CD4-positive, CD25-positive, alpha-beta regulatory T cell (primary cell): ENCODE results near the gene RUNDC3A. TPM values are rescaled to one million over a fixed set of nuclear protein-coding genes. Genes with fewer than 3 reads are reported as not detected.

Experiments used
- ATAC-seq, 2 donors: fragments of 150-1000 bp; cut with Tn5 transposase; one replicate each; pipeline ENCODE4 v1.10.0; 2021; ENCODE audit warnings: low read depth in 2 of 2, moderate number of reproducible peaks in 2 of 2, moderate library complexity in 1 of 2
- DNase-seq, 3 donors: peaks; one replicate each; pipeline versions ENCODE4 v3.0.0 to v3.0.0-alpha.2; 2012 to 2022; ENCODE audit warnings: mixed read lengths in 1 of 3
- H3K27ac ChIP-seq: one replicate; pipeline ENCODE4 v1.7.0; 2013; ENCODE audit warnings: mild to moderate bottlenecking, low read length; ENCODE audit not compliant: insufficient read depth, poor library complexity, severe bottlenecking
- H3K27me3 ChIP-seq: one replicate; pipeline ENCODE4 v1.7.0; 2013; ENCODE audit warnings: low read length; ENCODE audit not compliant: control insufficient read depth, insufficient read depth
- H3K36me3 ChIP-seq: one replicate; pipeline ENCODE4 v1.7.0; 2013; ENCODE audit warnings: mild to moderate bottlenecking, low read length, moderate library complexity; ENCODE audit not compliant: control insufficient read depth, insufficient read depth
- H3K4me1 ChIP-seq: 2 replicates; pipeline ENCODE4 v1.7.0; 2013; ENCODE audit warnings: mild to moderate bottlenecking, low read length; ENCODE audit not compliant: insufficient read depth, control insufficient read depth, poor library complexity, severe bottlenecking
- H3K4me3 ChIP-seq: one replicate; pipeline ENCODE4 v1.7.0; 2013; ENCODE audit warnings: low read depth, mild to moderate bottlenecking, low read length, moderate library complexity
- H3K9me3 ChIP-seq, 2 experiments: 1 replicate in 1 of 2; 2 replicates in 1 of 2; pipeline ENCODE4 v1.7.0; 2013; ENCODE audit warnings: low read length in 2 of 2, mild to moderate bottlenecking in 1 of 2, moderate library complexity in 1 of 2; ENCODE audit not compliant: control insufficient read depth in 2 of 2
- H3K27ac Mint-ChIP-seq, 3 donors: one replicate each; pipeline ENCODE4 v1.8.0; 2020 to 2022; ENCODE audit warnings: mild to moderate bottlenecking in 3 of 3, mixed read lengths in 3 of 3, moderate library complexity in 2 of 3
- H3K27me3 Mint-ChIP-seq: one replicate; pipeline ENCODE4 v1.8.0; 2022; ENCODE audit warnings: mild to moderate bottlenecking, mixed read lengths
- H3K36me3 Mint-ChIP-seq: one replicate; pipeline ENCODE4 v1.8.0; 2020; ENCODE audit warnings: mixed read lengths
- H3K4me1 Mint-ChIP-seq, 4 donors: one replicate each; pipeline ENCODE4 v1.8.0; 2020 to 2022; ENCODE audit warnings: mixed read lengths in 4 of 4, mild to moderate bottlenecking in 1 of 4
- H3K4me3 Mint-ChIP-seq, 4 donors: one replicate each; pipeline ENCODE4 v1.8.0; 2020 to 2022; ENCODE audit warnings: mild to moderate bottlenecking in 4 of 4, mixed read lengths in 4 of 4, moderate library complexity in 3 of 4
- H3K9me3 Mint-ChIP-seq, 7 donors: one replicate each; pipeline ENCODE4 v1.8.0; 2020 to 2022; ENCODE audit warnings: mixed read lengths in 7 of 7, mild to moderate bottlenecking in 3 of 7, moderate library complexity in 2 of 7
- polyA plus RNA-seq, 4 donors: library from polyadenylated mRNA; unstranded; fragments of 300-500 nt; fragmentation: Illumina TruSeq; gene quantifications; one replicate each; pipeline ENCODE4 v1.2.3, GENCODE V29; 2021
- total RNA-seq: library from RNA; stranded (reverse); gene quantifications from one replicate; pipeline ENCODE4 v1.2.3, GENCODE V29; 2022

The RUNDC3A gene
- total and polyA plus RNA-seq, 5 donors from 2014 or later: 0.27 to 0.96 TPM; not detected in 3

DNA sequence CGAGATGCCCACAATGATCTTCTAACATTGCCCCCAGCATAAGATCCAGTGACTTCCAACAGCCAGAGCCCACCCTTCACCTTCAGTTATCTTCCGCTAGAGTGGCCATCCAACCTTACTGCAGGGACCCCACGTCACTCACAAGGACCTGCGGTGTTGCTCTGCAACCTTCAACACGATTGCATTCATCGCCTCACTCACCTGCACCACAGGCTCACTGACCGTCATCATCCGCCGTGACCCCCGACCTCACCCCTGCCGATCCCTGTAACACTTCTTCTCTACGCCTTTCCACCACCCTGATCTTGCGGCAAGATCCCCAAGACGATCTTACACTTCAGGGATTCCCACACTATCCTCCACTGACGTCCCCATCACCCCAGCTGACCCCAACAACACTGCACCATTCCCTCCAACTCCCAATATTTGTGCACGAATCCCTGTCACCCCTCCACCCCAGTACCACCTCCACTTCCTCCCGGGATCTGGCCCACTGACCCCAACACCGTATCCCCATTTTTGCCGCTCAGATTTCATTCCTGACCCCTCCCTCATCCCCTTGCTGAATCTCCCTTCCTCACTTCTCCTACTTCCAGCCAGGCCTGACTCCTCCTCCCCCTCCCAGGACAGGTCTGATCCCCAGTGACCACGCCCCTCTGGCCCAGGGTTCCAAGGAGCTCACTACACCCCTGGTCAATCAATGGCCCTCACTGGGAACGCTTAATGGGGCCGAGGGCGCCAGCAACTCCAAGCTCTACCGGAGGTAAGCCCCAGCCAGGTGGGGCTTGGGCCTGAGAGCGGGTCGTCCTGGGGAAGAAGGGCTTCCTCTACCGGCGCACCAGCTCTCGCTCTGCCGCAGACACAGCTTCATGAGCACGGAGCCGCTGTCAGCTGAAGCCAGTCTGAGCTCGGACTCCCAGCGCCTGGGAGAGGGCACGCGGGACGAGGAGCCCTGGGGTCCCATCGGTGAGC lies 7.6 kb downstream of the RUNDC3A start:
- H3K36me3 ChIP-seq: peaks cover 13% of the 10 kb centered on the region
- Mint-ChIP-seq H3K4me3 (peak overlapping the region; percentile 64 to 81 (median 78)), H3K9me3 (peaks cover 0 to 11% (median 0%) of the 10 kb centered on the region in 7 donors), H3K27me3 (peaks cover 31% of the 10 kb centered on the region), H3K27ac (peak overlapping the region in 1 of 3 donors; percentile 52), H3K36me3 (peaks cover 4% of the 10 kb centered on the region), H3K4me1 (peaks cover 0 to 20% (median 9%) of the 10 kb centered on the region in 4 donors)
- peaks cover 10% of the 10 kb centered on the region for H3K27me3 ChIP-seq
- no peak for DNase-seq
- peaks cover 12% of the 10 kb centered on the region for H3K4me1 ChIP-seq
- no peak overlapping the region for H3K27ac ChIP-seq
- no peaks in the 10 kb centered on the region for H3K9me3 ChIP-seq
- H3K4me3 ChIP-seq: no peak overlapping the region
- ATAC-seq: no peak

DNA sequence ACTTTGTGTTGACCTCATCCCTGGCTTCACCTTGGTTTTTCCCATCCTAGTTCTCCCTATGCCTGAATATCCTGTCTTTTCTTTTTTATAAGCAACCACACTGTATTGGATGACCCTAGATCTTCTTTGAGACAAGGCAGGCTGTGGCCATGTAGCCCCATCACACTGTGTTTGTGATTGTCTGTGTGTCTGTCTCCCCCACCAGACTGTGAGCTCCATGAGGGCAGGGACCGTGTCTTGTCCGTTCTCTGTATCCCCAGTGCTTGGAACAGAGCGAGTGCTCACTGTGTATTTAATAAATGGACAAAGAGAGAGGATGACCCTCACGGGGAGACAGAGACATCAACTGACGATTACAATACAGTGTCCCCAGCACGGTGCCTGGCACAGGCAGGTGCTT lies 9.1 kb downstream of the RUNDC3A start:
- H3K4me3 Mint-ChIP-seq: peak overlapping the region in 3 of 4 donors; percentile 62 to 84 (median 73)
- Histone ChIP-seq H3K36me3 (peaks cover 21% of the 10 kb centered on the region), H3K4me1 (peaks cover 12% of the 10 kb centered on the region), H3K9me3 (no peaks in the 10 kb centered on the region), H3K4me3 (no peak overlapping the region), H3K27me3 (peaks cover 10% of the 10 kb centered on the region), H3K27ac (no peak overlapping the region)
- H3K4me1 Mint-ChIP-seq: peaks cover 0 to 26% (median 9%) of the 10 kb centered on the region in 4 donors
- H3K27ac Mint-ChIP-seq: no peak overlapping the region
- peaks cover 4% of the 10 kb centered on the region for H3K36me3 Mint-ChIP-seq
- DNase-seq (no peak), ATAC-seq (no peak)
- peaks cover 27% of the 10 kb centered on the region for H3K27me3 Mint-ChIP-seq
- peaks cover 0 to 8% (median 0%) of the 10 kb centered on the region in 7 donors for H3K9me3 Mint-ChIP-seq

DNA sequence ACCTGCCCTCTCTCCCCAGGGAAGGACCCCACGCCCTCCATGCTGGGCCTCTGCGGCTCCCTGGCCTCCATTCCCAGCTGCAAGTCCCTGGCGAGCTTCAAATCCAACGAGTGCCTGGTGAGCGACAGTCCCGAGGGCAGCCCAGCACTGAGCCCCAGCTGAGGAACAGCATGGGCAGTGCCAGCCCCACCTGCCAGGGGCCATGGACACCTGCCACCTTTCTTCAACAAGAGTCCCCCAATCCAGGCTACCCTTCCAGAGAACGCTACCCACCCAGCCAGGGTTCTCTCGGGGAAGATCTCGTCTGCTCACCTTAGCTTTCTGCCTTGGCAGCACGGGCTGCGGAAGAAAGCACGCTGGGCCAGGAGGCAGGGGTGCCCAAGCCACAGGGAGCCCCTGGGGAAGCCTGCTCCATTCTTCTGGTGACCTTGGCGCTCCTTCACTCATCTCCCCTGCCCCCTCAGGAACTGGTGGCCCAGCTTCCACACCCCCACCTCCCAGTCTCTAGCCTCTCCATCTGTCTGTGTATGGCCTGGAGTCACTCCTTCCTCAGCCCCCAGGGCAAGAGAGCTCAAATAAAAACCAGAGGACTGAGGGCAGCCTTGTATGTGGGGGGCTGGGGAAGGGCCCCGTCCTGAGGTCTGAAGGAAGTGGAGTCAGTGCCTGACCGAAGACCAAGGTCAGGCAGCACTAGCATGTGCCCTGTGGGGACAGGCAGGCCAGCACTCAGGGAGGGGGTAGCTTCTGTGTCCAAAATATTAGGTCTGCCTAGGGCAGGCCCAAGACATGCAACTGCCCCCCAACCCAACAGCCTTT lies 9.9 kb downstream of the RUNDC3A start:
- no peaks in the 10 kb centered on the region for H3K9me3 ChIP-seq
- Mint-ChIP-seq H3K9me3 (peaks cover 0 to 8% (median 0%) of the 10 kb centered on the region in 7 donors), H3K36me3 (peaks cover 4% of the 10 kb centered on the region), H3K4me3 (peak overlapping the region in 1 of 4 donors; percentile 38), H3K27me3 (peaks cover 21% of the 10 kb centered on the region), H3K27ac (peak overlapping the region in 1 of 3 donors; percentile 67), H3K4me1 (peaks cover 0 to 32% (median 9%) of the 10 kb centered on the region in 4 donors)
- peaks cover 12% of the 10 kb centered on the region for H3K4me1 ChIP-seq
- H3K27me3 ChIP-seq: peaks cover 10% of the 10 kb centered on the region
- no peak overlapping the region for H3K27ac ChIP-seq
- H3K36me3 ChIP-seq: peaks cover 21% of the 10 kb centered on the region
- no peak overlapping the region for H3K4me3 ChIP-seq
- ATAC-seq: no peak
- DNase-seq: no peak

DNA sequence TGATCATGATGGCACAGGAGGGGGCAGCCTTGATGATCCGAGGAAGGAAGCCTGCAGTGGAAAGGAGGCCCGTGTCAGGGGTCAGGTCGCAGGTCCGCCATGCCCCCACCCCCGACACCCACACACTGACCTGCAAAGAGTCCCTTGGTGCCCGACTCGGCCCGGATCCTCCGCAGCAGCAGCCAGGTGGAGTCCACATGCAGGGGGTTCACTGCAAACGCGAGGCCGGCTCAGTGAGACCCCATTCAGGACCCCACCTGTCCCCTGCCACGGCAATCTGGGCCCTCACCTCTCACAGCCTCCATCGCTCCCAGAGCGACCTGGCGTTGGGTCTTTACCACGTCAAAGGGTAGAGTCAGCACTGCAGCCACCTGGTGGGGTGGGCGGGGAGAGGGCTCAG lies 11.7 kb downstream of the RUNDC3A start:
- DNase-seq: no peak
- no peak for ATAC-seq
- Mint-ChIP-seq H3K4me1 (peaks cover 0 to 38% (median 9%) of the 10 kb centered on the region in 4 donors), H3K4me3 (no peak overlapping the region), H3K9me3 (peaks cover 0 to 8% (median 0%) of the 10 kb centered on the region in 7 donors), H3K27ac (no peak overlapping the region), H3K27me3 (peaks cover 18% of the 10 kb centered on the region), H3K36me3 (peaks cover 4% of the 10 kb centered on the region)
- Histone ChIP-seq H3K9me3 (no peaks in the 10 kb centered on the region), H3K36me3 (peaks cover 21% of the 10 kb centered on the region), H3K27ac (no peak overlapping the region), H3K4me1 (peaks cover 18% of the 10 kb centered on the region), H3K27me3 (peaks cover 5% of the 10 kb centered on the region), H3K4me3 (no peak overlapping the region)

DNA sequence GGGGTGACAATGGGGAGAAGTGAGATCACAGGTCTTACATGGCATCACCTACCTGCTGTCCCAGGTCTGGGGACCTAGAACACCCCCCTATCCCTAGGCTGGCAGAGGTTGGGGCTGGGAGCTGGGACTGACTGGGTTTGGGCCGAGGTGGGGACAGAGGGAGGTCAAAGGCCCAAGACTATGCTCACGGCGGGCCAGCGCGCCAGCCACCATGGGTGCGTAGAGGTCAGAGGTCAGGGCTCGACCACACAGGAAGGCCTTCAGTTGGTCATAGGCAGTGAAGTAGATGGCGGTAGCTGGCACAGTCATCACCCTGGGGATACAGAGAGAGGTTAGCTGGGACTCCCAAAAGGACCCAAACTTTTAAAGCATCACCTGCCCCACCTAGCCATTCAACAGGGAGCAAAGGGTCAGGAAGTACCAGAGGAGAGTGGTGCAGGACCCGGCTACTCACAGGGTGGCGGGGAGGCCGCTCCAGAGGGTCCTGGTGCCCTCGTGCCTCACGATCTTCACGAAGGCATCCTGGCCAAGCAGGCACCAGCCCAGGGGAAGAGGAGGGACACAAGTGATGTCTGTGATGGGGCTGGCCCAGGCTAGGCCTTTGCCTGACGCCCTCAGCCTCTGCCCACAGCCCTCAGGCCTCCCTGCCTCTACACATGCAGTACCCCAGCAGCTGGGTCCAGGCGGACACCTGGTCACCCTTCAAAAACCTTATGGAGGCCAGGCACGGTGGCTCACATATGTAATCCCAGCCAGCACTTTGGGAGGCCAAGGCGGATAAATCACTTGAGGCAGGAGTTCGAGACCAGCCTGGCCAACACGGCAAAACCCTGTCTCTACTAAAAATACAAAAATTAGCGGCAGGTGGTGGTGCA lies 13.1 kb downstream of the RUNDC3A start:
- H3K4me1 ChIP-seq: peaks cover 18% of the 10 kb centered on the region
- no peak overlapping the region for H3K4me3 ChIP-seq
- H3K27me3 ChIP-seq: no peaks in the 10 kb centered on the region
- Mint-ChIP-seq H3K27ac (peak overlapping the region in 2 of 3 donors; percentile 31 to 87), H3K4me3 (peak overlapping the region in 3 of 4 donors; percentile 31 to 74 (median 74)), H3K4me1 (peaks cover 0 to 38% (median 2%) of the 10 kb centered on the region in 4 donors), H3K9me3 (peaks cover 0 to 7% (median 0%) of the 10 kb centered on the region in 7 donors), H3K36me3 (peaks cover 4% of the 10 kb centered on the region), H3K27me3 (peaks cover 11% of the 10 kb centered on the region)
- no peak for ATAC-seq
- H3K9me3 ChIP-seq: no peaks in the 10 kb centered on the region
- H3K27ac ChIP-seq: no peak overlapping the region
- peaks cover 21% of the 10 kb centered on the region for H3K36me3 ChIP-seq
- no peak for DNase-seq

DNA sequence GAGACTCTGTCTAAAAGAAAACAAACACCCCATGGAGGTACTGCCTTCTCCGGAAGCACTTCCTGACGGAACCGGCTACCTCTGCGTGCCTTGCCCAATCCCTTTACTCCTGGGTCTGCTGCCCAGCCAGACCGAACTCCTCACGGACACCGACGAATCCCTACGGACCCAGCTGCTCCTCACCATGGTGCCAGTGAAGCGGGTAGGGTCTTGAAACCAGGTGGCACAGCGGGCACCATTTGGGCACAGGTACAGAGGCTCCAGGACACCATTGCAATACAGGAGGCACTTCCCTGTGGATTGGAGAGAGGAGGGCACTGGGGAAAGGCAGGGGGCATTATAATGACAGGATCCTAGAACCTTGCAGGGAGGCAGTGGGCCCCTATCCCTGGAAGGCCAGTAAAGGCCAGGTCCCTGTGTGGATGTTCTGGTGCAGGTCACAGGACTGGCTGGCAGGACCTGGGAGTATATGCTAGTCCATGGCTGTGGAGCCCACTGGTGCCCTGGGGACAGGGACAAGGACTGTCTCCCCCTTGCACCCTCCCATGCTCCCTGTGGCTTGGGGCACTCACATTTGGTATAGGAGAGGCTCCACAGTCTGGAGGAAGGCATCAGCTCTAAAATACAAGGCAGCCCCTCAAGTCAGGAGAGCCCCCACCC lies 14.0 kb downstream of the RUNDC3A start:
- peaks cover 0 to 4% (median 0%) of the 10 kb centered on the region in 7 donors for H3K9me3 Mint-ChIP-seq
- peak overlapping the region; percentile 61 to 84 (median 72) for H3K4me3 Mint-ChIP-seq
- DNase-seq (no peak), ATAC-seq (no peak)
- Histone ChIP-seq H3K27ac (no peak overlapping the region), H3K27me3 (no peaks in the 10 kb centered on the region), H3K36me3 (peaks cover 21% of the 10 kb centered on the region), H3K9me3 (no peaks in the 10 kb centered on the region), H3K4me3 (no peak overlapping the region), H3K4me1 (peaks cover 18% of the 10 kb centered on the region)
- peaks cover 4% of the 10 kb centered on the region for H3K36me3 Mint-ChIP-seq
- H3K4me1 Mint-ChIP-seq: peaks cover 4 to 41% (median 7%) of the 10 kb centered on the region in 4 donors
- peaks cover 5% of the 10 kb centered on the region for H3K27me3 Mint-ChIP-seq
- no peak overlapping the region for H3K27ac Mint-ChIP-seq
